K562 (cell line): Measurements from ENCODE around the gene HCAR1. TPM values are rescaled to one million over a fixed set of nuclear protein-coding genes. Genes with fewer than 3 reads are reported as not detected.

ENCODE experiments used
- ATAC-seq: fragments of 200-7000 bp; cut with Tn5 transposase; 3 replicates; pipeline ENCODE4 v1.9.1; 2020; ENCODE audit warnings: moderate library complexity
- BruUV-seq: library from RNA; stranded (reverse); fragments of 400-500 nt; replicated peaks from 2 replicates; lab custom pipeline; 2021; lab: Mats Ljungman, UMichigan
- CTCF ChIA-PET: fragments of 300-600 bp; formaldehyde crosslinking; extraction: SDS; loops from one replicate; lab custom pipeline; 2021; ENCODE audit warnings: low intra/inter-chr PET ratio; lab: Yijun Ruan, JAX
- POLR2A ChIA-PET: fragments of 300-600, 350-650 bp; sonication (Branson Sonifier 250); formaldehyde crosslinking; extraction: SDS; loops from one replicate; lab custom pipeline; 2021; ENCODE audit warnings: antibody characterized with exemption, inconsistent platforms; lab: Yijun Ruan, JAX
- DNase-seq, 4 experiments: peaks; one replicate each; pipeline versions ENCODE4 v3.0.0 to v3.0.0-alpha.2; 2011 to 2018; ENCODE audit warnings: low spot score in 3 of 4, mixed read lengths in 3 of 4; ENCODE audit errors: extremely low read depth in 1 of 4
- FAIRE-seq: peaks from 2 replicates; lab custom pipeline; 2011; peaks lifted over from hg19 to GRCh38; lab: Jason Lieb, UNC
- H2AFZ ChIP-seq: 2 replicates; pipeline ENCODE4 v1.6.0; 2011; ENCODE audit warnings: low read depth, low read length, control low read depth, inconsistent platforms
- H3K27ac ChIP-seq: fragments of 200-600 bp; 3 replicates; pipeline ENCODE4 v1.8.0; 2011; ENCODE audit warnings: low read depth, mild to moderate bottlenecking, control low read depth, inconsistent platforms, low read length, moderate library complexity, mixed read lengths; ENCODE audit errors: extremely low read depth
- H3K27me3 ChIP-seq, 2 experiments: fragments of 300-600 bp in 1 of 2; 2 replicates in 1 of 2; 3 replicates in 1 of 2; pipeline versions ENCODE4 v1.6.0 to v1.8.0; 2011; ENCODE audit warnings: inconsistent platforms in 2 of 2, low read length in 2 of 2, mild to moderate bottlenecking in 1 of 2, mixed read lengths in 1 of 2, moderate library complexity in 1 of 2; ENCODE audit not compliant: control insufficient read depth in 2 of 2, insufficient read depth in 2 of 2
- H3K36me3 ChIP-seq: fragments of 300-600 bp; 3 replicates; pipeline ENCODE4 v1.8.0; 2011; ENCODE audit warnings: mild to moderate bottlenecking, low read length, inconsistent platforms; ENCODE audit not compliant: control insufficient read depth, insufficient read depth
- H3K4me1 ChIP-seq, 2 experiments: fragments of 200-600 bp in 1 of 2; replicated peaks in 1 of 2; 2 replicates in 1 of 2; 3 replicates in 1 of 2; pipeline versions ENCODE4 v1.5.1 to v1.8.0; 2011; ENCODE audit warnings: inconsistent platforms in 2 of 2, low read length in 2 of 2, mild to moderate bottlenecking in 1 of 2, mixed read lengths in 1 of 2, moderate library complexity in 1 of 2; ENCODE audit not compliant: control insufficient read depth in 2 of 2, insufficient read depth in 2 of 2
- H3K4me2 ChIP-seq: 2 replicates; pipeline ENCODE4 v1.6.1; 2011; ENCODE audit warnings: low read length, control low read depth, inconsistent platforms, mixed read lengths; ENCODE audit not compliant: insufficient read depth
- H3K4me3 ChIP-seq: fragments of 200-600 bp; sonication (generic), shearing (Covaris generic); 2 replicates; pipeline ENCODE4 v1.5.1; 2016; ENCODE audit warnings: control low read depth, inconsistent platforms
- H3K79me2 ChIP-seq: fragments of 200-600 bp; 3 replicates; pipeline ENCODE4 v1.8.0; 2011; ENCODE audit warnings: low read length, inconsistent platforms; ENCODE audit not compliant: control insufficient read depth, insufficient read depth
- H3K9ac ChIP-seq, 2 experiments: 2 replicates each; pipeline versions ENCODE4 v1.6.0 to v1.6.1; 2011; ENCODE audit warnings: low read depth in 2 of 2, low read length in 2 of 2, control low read depth in 1 of 2, inconsistent platforms in 1 of 2, mild to moderate bottlenecking in 1 of 2, mixed read lengths in 1 of 2; ENCODE audit not compliant: insufficient read depth in 1 of 2
- H3K9me1 ChIP-seq: one replicate; pipeline ENCODE4 v1.6.0; 2011; ENCODE audit warnings: inconsistent platforms, mild to moderate bottlenecking, low read length, moderate library complexity; ENCODE audit not compliant: control insufficient read depth, insufficient read depth
- H3K9me3 ChIP-seq: replicated peaks from 2 replicates; pipeline ENCODE4 v1.5.1; 2011; ENCODE audit warnings: low read depth, low read length, inconsistent platforms; ENCODE audit not compliant: control insufficient read depth, insufficient read depth
- H4K20me1 ChIP-seq: replicated peaks from 2 replicates; pipeline ENCODE4 v1.6.1; 2011; ENCODE audit warnings: low read length, inconsistent platforms, mixed read lengths; ENCODE audit not compliant: control insufficient read depth, insufficient read depth
- ARID1B ChIP-seq: fragments of 450-650 bp; IDR thresholded peaks from 2 replicates; pipeline ENCODE4 v1.6.1; 2016; ENCODE audit warnings: antibody characterized with exemption, mild to moderate bottlenecking, inconsistent platforms
- DIDO1 ChIP-seq: fragments of 450-650 bp; IDR thresholded peaks from 2 replicates; pipeline ENCODE4 v1.6.1; 2016; ENCODE audit warnings: low read depth, missing biosample characterization, missing genetic modification characterization
- FOS ChIP-seq: IDR thresholded peaks from 3 replicates; pipeline ENCODE4 v1.6.1; 2011; ENCODE audit not compliant: insufficient read length; ENCODE audit errors: extremely low read depth
- HDGF ChIP-seq: fragments of 450-650 bp; IDR thresholded peaks from 2 replicates; pipeline ENCODE4 v1.6.1; 2016
- NCOR1 ChIP-seq: fragments of 450-650 bp; IDR thresholded peaks from 2 replicates; pipeline ENCODE4 v1.6.1; 2016; ENCODE audit warnings: mild to moderate bottlenecking, moderate library complexity
- RAD51 ChIP-seq: fragments of 450-650 bp; IDR thresholded peaks from 2 replicates; pipeline ENCODE4 v1.7.1; 2016; ENCODE audit warnings: low read depth, mild to moderate bottlenecking, borderline replicate concordance
- USF2 ChIP-seq: sonication (generic); formaldehyde crosslinking; IDR thresholded peaks from 2 replicates; pipeline ENCODE4 v1.5.0; 2020; ENCODE audit warnings: missing genetic modification reagents
- ZNF274 ChIP-seq: IDR thresholded peaks from 2 replicates; pipeline ENCODE4 v1.6.1; 2011; ENCODE audit warnings: low read depth, mild to moderate bottlenecking, low read length, moderate library complexity, borderline replicate concordance
- WGBS: fragments of 100-300 bp; shearing (Covaris generic); methylation state at CpG from one replicate; pipeline ENCODE4 v1.1.6; 2016; ENCODE audit warnings: low coverage, mixed read lengths; ENCODE audit not compliant: insufficient coverage; ENCODE audit errors: missing lambda C conversion rate; 5-methylcytosine and 5-hydroxymethylcytosine counted together
- in situ Hi-C: fragments of 300-500 bp; cut with MboI; formaldehyde crosslinking; loops from 4 replicates; pipeline ENCODE4 v1.15.0; 2018; ENCODE audit warnings: inconsistent platforms, mixed read lengths
- intact Hi-C: fragments of 100-400 bp; cut with micrococcal nuclease; formaldehyde crosslinking; loops from 2 replicates; pipeline ENCODE4 v1.14.2; 2022
- polyA plus RNA-seq, 8 experiments: library from polyadenylated mRNA; depleted of rRNA in 4 of 8; stranded (reverse) in 5 of 8; unstranded in 3 of 8; fragments of >200 nt; fragmentation: Nextera tagmentation in 2 of 8; fragmentation: Illumina TruSeq in 1 of 8; extraction: Ambion mirVana in 2 of 8; extraction: Trizol in 1 of 8; gene quantifications; 2 replicates each; pipeline versions ENCODE4 v1.2.1 to v1.2.3, GENCODE V29; 2011 to 2014; ENCODE audit warnings: inconsistent platforms in 1 of 8, missing spikeins in 1 of 8
- total RNA-seq, 7 experiments: library from RNA; depleted of rRNA in 6 of 7; stranded (reverse); fragments of >200 nt in 6 of 7; fragmentation: Illumina TruSeq in 2 of 7; extraction: Trizol in 2 of 7; gene quantifications; 2 replicates each; pipeline versions ENCODE4 v1.2.1 to v1.2.3, GENCODE V29; 2011 to 2021; ENCODE audit warnings: low replicate concordance in 1 of 7
- TF ChIP-seq, protein P1 (sequence below): sonication (generic); formaldehyde crosslinking; IDR thresholded peaks from 2 replicates; pipeline ENCODE4 v1.9.0; 2022; ENCODE audit warnings: mild to moderate bottlenecking, missing genetic modification reagents

HCAR1 gene
- total and polyA plus RNA-seq, 9 of the 15 experiments (the other 6 are each of a cell fraction or from before 2014, with no cell fraction given), result not detected

GRCh38 chr12:122750781-122751515, 20.3 kb upstream of the HCAR1 start (continued):
- TF ChIP-seq NCOR1 (peak; percentile 60), ARID1B (peak; percentile 88)

GRCh38 chr12:122749569-122750332, 19.1 kb upstream of the HCAR1 start:
- BruUV-seq, result no TSS peak
- intact Hi-C loops, result loop anchor here (10.0 kb wide), 1 partner anchor 355 kb away; no protein-coding TSS in a partner anchor
- TF ChIP-seq RAD51, result peak; percentile 90
- TF ChIP-seq, protein P1, sequence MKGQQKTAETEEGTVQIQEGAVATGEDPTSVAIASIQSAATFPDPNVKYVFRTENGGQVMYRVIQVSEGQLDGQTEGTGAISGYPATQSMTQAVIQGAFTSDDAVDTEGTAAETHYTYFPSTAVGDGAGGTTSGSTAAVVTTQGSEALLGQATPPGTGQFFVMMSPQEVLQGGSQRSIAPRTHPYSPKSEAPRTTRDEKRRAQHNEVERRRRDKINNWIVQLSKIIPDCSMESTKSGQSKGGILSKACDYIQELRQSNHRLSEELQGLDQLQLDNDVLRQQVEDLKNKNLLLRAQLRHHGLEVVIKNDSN (CRISPR knock-in tag), result peak; percentile 96
- TF ChIP-seq FOS, result peak; percentile 13
- peak; percentile 93 for TF ChIP-seq USF2 (CRISPR knock-in tag)
- no peak for TF ChIP-seq ZNF274
- TF ChIP-seq HDGF, result no peak
- no peak for TF ChIP-seq DIDO1 (tag)

More at GRCh38 chr12:122749569-122750332, 19.1 kb upstream of the HCAR1 start:
- DNase-seq, result peak; percentile 28 to 57 (median 40)
- 61% methylated on average over 6 of the region's 6 CpGs for WGBS
- Histone ChIP-seq H3K79me2 (peaks cover 21% of the 10 kb centered on the region), H3K4me1 (peaks cover 18 to 26% of the 10 kb centered on the region in 2 experiments; a peak in 4 of 5 replicates), H3K9ac (no peak overlapping the region), H3K4me3 (no peak overlapping the region), H3K27me3 (no peaks in the 10 kb centered on the region), H3K9me3 (no peaks in the 10 kb centered on the region), H3K36me3 (peaks cover 12% of the 10 kb centered on the region; the same call in 2 of the 3 replicates), H3K9me1 (no peaks in the 10 kb centered on the region), H4K20me1 (no peaks in the 10 kb centered on the region), H3K27ac (no peak overlapping the region), H2AFZ (peak overlapping the region; percentile 43; the same call in 1 of the 2 replicates), H3K4me2 (no peak overlapping the region)
- ChIA-PET CTCF (interaction anchor here (4.1 kb wide), 1 partner anchor 112 kb away, joined by 61 read pairs; no protein-coding TSS in a partner anchor), POLR2A (no interaction called here)
- no peak for ATAC-seq
- in situ Hi-C loops, result loop anchor here (5.0 kb wide), 1 partner anchor 112 kb away; no protein-coding TSS in a partner anchor
- no peak for FAIRE-seq
